Loucy (cell line): ENCODE measurements around the gene HIF1AN.

Source experiments
- H2AFZ ChIP-seq: fragments of 200-600 bp; sonication (generic); 2 replicates; pipeline ENCODE4 v1.6.0; 2016; ENCODE audit warnings: antibody characterized with exemption, mild to moderate bottlenecking, low read length, moderate library complexity
- H3F3A ChIP-seq: fragments of 200-600 bp; 2 replicates; pipeline ENCODE4 v1.6.0; 2016; ENCODE audit warnings: antibody characterized with exemption, low read depth, mild to moderate bottlenecking
- H3K27me3 ChIP-seq: fragments of 200-600 bp; sonication (generic); 2 replicates; pipeline ENCODE4 v1.6.1; 2014; ENCODE audit warnings: low read length, mild to moderate bottlenecking; ENCODE audit not compliant: insufficient read depth, poor library complexity, severe bottlenecking
- H3K36me3 ChIP-seq: fragments of 200-600 bp; sonication (generic); 2 replicates; pipeline ENCODE4 v1.6.1; 2016; ENCODE audit warnings: low read length; ENCODE audit not compliant: insufficient read depth
- H3K4me1 ChIP-seq: fragments of 200-600 bp; sonication (generic); 2 replicates; pipeline ENCODE4 v1.5.1; 2014; ENCODE audit warnings: low read length, mild to moderate bottlenecking; ENCODE audit not compliant: insufficient read depth, poor library complexity, severe bottlenecking
- H3K4me2 ChIP-seq: fragments of 200-600 bp; sonication (generic); 2 replicates; pipeline ENCODE4 v1.6.0; 2014; ENCODE audit warnings: antibody characterized with exemption, low read length, low read depth, mild to moderate bottlenecking; ENCODE audit not compliant: poor library complexity, severe bottlenecking
- H3K4me3 ChIP-seq: fragments of 200-600 bp; sonication (generic); 2 replicates; pipeline ENCODE4 v1.5.1; 2014; ENCODE audit warnings: low read length, mild to moderate bottlenecking, mixed read lengths; ENCODE audit not compliant: poor library complexity, severe bottlenecking
- H3K79me2 ChIP-seq: fragments of 200-600 bp; sonication (generic); 2 replicates; pipeline ENCODE4 v1.6.1; 2014; ENCODE audit warnings: low read length; ENCODE audit not compliant: insufficient read depth
- H3K9ac ChIP-seq: fragments of 200-600 bp; sonication (generic); 2 replicates; pipeline ENCODE4 v1.6.0; 2014; ENCODE audit warnings: mild to moderate bottlenecking, low read depth, low read length, moderate library complexity; ENCODE audit not compliant: poor library complexity, severe bottlenecking
- H3K9me2 ChIP-seq: fragments of 200-600 bp; sonication (generic); replicated peaks from 2 replicates; pipeline ENCODE4 v1.6.1; 2016; ENCODE audit warnings: low read depth, low read length, mixed read lengths
- H3K9me3 ChIP-seq: fragments of 200-600 bp; sonication (generic); 2 replicates; pipeline ENCODE4 v1.6.1; 2014; ENCODE audit warnings: mild to moderate bottlenecking, antibody characterized with exemption, low read length, low read depth; ENCODE audit not compliant: insufficient read depth
- H4K20me1 ChIP-seq: fragments of 200-600 bp; sonication (generic); 2 replicates; pipeline ENCODE4 v1.6.0; 2014; ENCODE audit warnings: antibody characterized with exemption, low read length, mild to moderate bottlenecking; ENCODE audit not compliant: insufficient read depth, poor library complexity, severe bottlenecking
- EZH2phosphoT487 ChIP-seq: fragments of 200-600 bp; IDR thresholded peaks from 2 replicates; pipeline ENCODE4 v1.6.1; 2018; ENCODE audit warnings: antibody characterized with exemption, mild to moderate bottlenecking, moderate library complexity, borderline replicate concordance
- TF ChIP-seq, protein P1 (sequence below): fragments of 200-600 bp; sonication (generic); conservative IDR thresholded peaks from 2 replicates; pipeline ENCODE4 v1.5.1; 2014; ENCODE audit warnings: mild to moderate bottlenecking, antibody characterized with exemption, low read length

Gene HIF1AN

DNA sequence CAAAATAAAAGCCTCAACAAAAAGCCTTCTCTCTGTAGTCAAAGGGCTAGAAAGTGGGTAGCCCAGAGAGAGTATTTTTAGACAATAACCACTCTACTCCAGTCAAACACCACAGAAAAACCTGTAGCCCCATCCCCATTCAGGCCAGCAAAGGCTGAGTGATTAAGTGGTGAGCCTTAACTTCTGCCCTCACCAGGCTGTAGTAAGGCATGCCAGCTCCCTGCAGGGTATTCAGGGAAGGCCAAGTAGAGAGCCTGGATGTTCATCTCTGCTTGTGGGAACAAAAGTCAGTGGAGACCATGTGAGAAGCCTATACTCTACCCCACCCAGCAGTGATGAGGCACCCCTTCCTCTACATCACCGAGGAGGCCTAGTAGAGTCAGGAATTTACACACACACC, 51.2 kb downstream of the HIF1AN start:
- H3K4me3 ChIP-seq: no peak overlapping the region
- no peaks in the 10 kb centered on the region for H3K9me3 ChIP-seq
- no peak overlapping the region for H3K9ac ChIP-seq
- no peaks in the 10 kb centered on the region for H3K4me1 ChIP-seq
- no peak overlapping the region for H2AFZ ChIP-seq
- no peaks in the 10 kb centered on the region for H3K36me3 ChIP-seq
- H3K9me2 ChIP-seq: no peaks in the 10 kb centered on the region
- H3K4me2 ChIP-seq: no peak overlapping the region
- H3F3A ChIP-seq: no peaks in the 10 kb centered on the region
- H3K27me3 ChIP-seq: no peaks in the 10 kb centered on the region
- no peaks in the 10 kb centered on the region for H3K79me2 ChIP-seq
- no peaks in the 10 kb centered on the region for H4K20me1 ChIP-seq
- TF ChIP-seq, protein P1, sequence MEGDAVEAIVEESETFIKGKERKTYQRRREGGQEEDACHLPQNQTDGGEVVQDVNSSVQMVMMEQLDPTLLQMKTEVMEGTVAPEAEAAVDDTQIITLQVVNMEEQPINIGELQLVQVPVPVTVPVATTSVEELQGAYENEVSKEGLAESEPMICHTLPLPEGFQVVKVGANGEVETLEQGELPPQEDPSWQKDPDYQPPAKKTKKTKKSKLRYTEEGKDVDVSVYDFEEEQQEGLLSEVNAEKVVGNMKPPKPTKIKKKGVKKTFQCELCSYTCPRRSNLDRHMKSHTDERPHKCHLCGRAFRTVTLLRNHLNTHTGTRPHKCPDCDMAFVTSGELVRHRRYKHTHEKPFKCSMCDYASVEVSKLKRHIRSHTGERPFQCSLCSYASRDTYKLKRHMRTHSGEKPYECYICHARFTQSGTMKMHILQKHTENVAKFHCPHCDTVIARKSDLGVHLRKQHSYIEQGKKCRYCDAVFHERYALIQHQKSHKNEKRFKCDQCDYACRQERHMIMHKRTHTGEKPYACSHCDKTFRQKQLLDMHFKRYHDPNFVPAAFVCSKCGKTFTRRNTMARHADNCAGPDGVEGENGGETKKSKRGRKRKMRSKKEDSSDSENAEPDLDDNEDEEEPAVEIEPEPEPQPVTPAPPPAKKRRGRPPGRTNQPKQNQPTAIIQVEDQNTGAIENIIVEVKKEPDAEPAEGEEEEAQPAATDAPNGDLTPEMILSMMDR: no peak
- TF ChIP-seq EZH2phosphoT487: no peak

DNA sequence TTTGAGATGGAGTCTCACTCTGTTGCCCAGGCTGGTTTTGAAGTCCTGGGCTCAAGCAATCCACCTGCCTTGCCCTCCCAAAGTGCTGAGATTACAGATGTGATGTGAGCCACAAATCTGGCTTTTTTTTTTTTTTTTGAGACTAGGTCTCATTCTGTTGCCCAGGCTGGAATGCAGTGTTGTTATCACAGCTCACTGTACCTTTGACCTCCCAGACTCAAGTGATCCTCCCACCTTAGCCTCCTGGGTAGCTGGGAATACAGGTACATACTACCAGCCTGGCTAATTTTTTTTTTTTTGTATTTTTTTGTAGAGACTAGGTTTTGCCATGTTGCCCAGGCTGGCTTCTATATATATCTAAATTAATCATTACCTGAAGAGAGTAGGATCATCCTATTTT, 62.4 kb downstream of the HIF1AN start:
- Histone ChIP-seq H3K4me3 (no peak overlapping the region), H3K4me2 (no peak overlapping the region), H3K79me2 (no peaks in the 10 kb centered on the region), H3K27me3 (no peaks in the 10 kb centered on the region), H3K9me3 (no peaks in the 10 kb centered on the region), H2AFZ (no peak overlapping the region), H4K20me1 (no peaks in the 10 kb centered on the region), H3F3A (no peaks in the 10 kb centered on the region), H3K4me1 (no peaks in the 10 kb centered on the region), H3K9me2 (no peaks in the 10 kb centered on the region), H3K36me3 (no peaks in the 10 kb centered on the region), H3K9ac (no peak overlapping the region)
- TF ChIP-seq, protein P1: no peak
- no peak for TF ChIP-seq EZH2phosphoT487

GRCh38 chr10:100600218-100600617, 64.5 kb downstream of the HIF1AN start:
- Histone ChIP-seq H3K9ac (no peak overlapping the region), H3K36me3 (no peaks in the 10 kb centered on the region), H2AFZ (no peak overlapping the region), H3K4me2 (no peak overlapping the region), H3K4me3 (no peak overlapping the region), H3K9me3 (no peaks in the 10 kb centered on the region), H3K27me3 (no peaks in the 10 kb centered on the region), H3K9me2 (no peaks in the 10 kb centered on the region), H3K4me1 (no peaks in the 10 kb centered on the region), H3K79me2 (no peaks in the 10 kb centered on the region), H3F3A (no peaks in the 10 kb centered on the region), H4K20me1 (no peaks in the 10 kb centered on the region)
- no peak for TF ChIP-seq EZH2phosphoT487
- TF ChIP-seq, protein P1: no peak
